Gastroesophageal sphincter (tissue), 4 donors: Measurements from ENCODE around the gene PACRG. TPM values are rescaled to one million over a fixed set of nuclear protein-coding genes. Genes with fewer than 3 reads are reported as not detected.

Experiments
- ATAC-seq: fragments of 150-250 bp; one replicate; pipeline ENCODE4 v1.9.1; 2016; ENCODE audit warnings: mild to moderate bottlenecking, moderate library complexity
- H3K27ac ChIP-seq, 4 donors: fragments of 200-600 bp; sonication (generic) in 3 of 4; 1 replicate in 3 of 4; 2 replicates in 1 of 4; pipeline ENCODE4 v1.5.1; 2016 to 2019
- H3K27me3 ChIP-seq: fragments of 200-600 bp; sonication (generic); one replicate; pipeline ENCODE4 v1.5.1; 2019
- H3K36me3 ChIP-seq, 2 donors: fragments of 200-600 bp; sonication (generic); one replicate each; pipeline ENCODE4 v1.5.1; 2019; ENCODE audit warnings: control low read depth in 1 of 2
- H3K4me1 ChIP-seq, 3 donors: fragments of 200-600 bp; sonication (generic); 1 replicate in 2 of 3; 2 replicates in 1 of 3; pipeline ENCODE4 v1.5.1; 2016 to 2019; ENCODE audit warnings: control low read depth in 2 of 3
- H3K4me3 ChIP-seq, 2 donors: fragments of 200-600 bp; sonication (generic); one replicate each; pipeline ENCODE4 v1.5.1; 2019; ENCODE audit warnings: mild to moderate bottlenecking in 1 of 2, moderate library complexity in 1 of 2
- H3K9me3 ChIP-seq, 3 donors: fragments of 200-600 bp; sonication (generic); one replicate each; pipeline ENCODE4 v1.5.1; 2017 to 2019; ENCODE audit warnings: control low read depth in 2 of 3
- CTCF ChIP-seq, 4 experiments: fragments of 200-600 bp in 2 of 4; fragments of 450-650 bp in 2 of 4; sonication (generic) in 1 of 4; IDR thresholded peaks; one replicate each; pipeline ENCODE4 v1.5.1; 2017 to 2019; ENCODE audit warnings: antibody characterized with exemption in 4 of 4, mild to moderate bottlenecking in 2 of 4, moderate library complexity in 2 of 4
- EP300 ChIP-seq: sonication (generic); formaldehyde crosslinking; IDR thresholded peaks from one replicate; pipeline ENCODE4 v1.6.1; 2017; ENCODE audit warnings: antibody characterized with exemption, mild to moderate bottlenecking
- POLR2A ChIP-seq, 2 donors: fragments of 450-650 bp; IDR thresholded peaks; one replicate each; pipeline ENCODE4 v1.6.1; 2017; ENCODE audit warnings: antibody characterized with exemption in 2 of 2, mild to moderate bottlenecking in 2 of 2, moderate library complexity in 1 of 2
- POLR2AphosphoS5 ChIP-seq: sonication (generic); formaldehyde crosslinking; IDR thresholded peaks from one replicate; pipeline ENCODE4 v1.6.1; 2017; ENCODE audit warnings: antibody characterized with exemption
- WGBS, 2 donors: methylation state at CpG; one replicate each; pipeline ENCODE4 v1.1.5; 2018; ENCODE audit warnings: low coverage in 1 of 2; 5-methylcytosine and 5-hydroxymethylcytosine counted together
- total RNA-seq, 4 donors: library from RNA; depleted of rRNA; stranded (reverse); fragments of >200 nt; gene quantifications; one replicate each; pipeline ENCODE4 v1.1.0, GENCODE V29; 2016

The PACRG gene
- total RNA-seq, 4 donors from 2014 or later: 1.0 to 7.0 TPM; not detected in 2

GRCh38 chr6:162862462-162862861 lies 134.7 kb downstream of the PACRG start:
- Histone ChIP-seq H3K36me3 (no peaks in the 10 kb centered on the region), H3K27ac (no peak overlapping the region), H3K27me3 (no peaks in the 10 kb centered on the region), H3K9me3 (no peaks in the 10 kb centered on the region), H3K4me3 (no peak overlapping the region), H3K4me1 (no peaks in the 10 kb centered on the region)
- TF ChIP-seq EP300: no peak
- TF ChIP-seq POLR2A (IDR thresholded peaks at IDR 0.05): no peak
- TF ChIP-seq POLR2AphosphoS5: no peak
- TF ChIP-seq CTCF (IDR thresholded peaks at IDR 0.05): no peak
- WGBS, 2 donors: 69 to 71% methylated on average over 3 of the region's 3 CpGs
- ATAC-seq: no peak

GRCh38 chr6:162862941-162863340 lies 135.2 kb downstream of the PACRG start:
- no peak for TF ChIP-seq EP300
- TF ChIP-seq POLR2A (IDR thresholded peaks at IDR 0.05): no peak
- TF ChIP-seq POLR2AphosphoS5: no peak
- no peak for TF ChIP-seq CTCF (IDR thresholded peaks at IDR 0.05)
- no peaks in the 10 kb centered on the region for H3K36me3 ChIP-seq

GRCh38 chr6:162863821-162864220 lies 136.0 kb downstream of the PACRG start:
- Histone ChIP-seq H3K4me3 (no peak overlapping the region), H3K4me1 (no peaks in the 10 kb centered on the region), H3K36me3 (no peaks in the 10 kb centered on the region), H3K27ac (no peak overlapping the region), H3K9me3 (no peaks in the 10 kb centered on the region), H3K27me3 (no peaks in the 10 kb centered on the region)
- 65 to 80% methylated on average over 1 of the region's 1 CpG for WGBS, 2 donors
- no peak for ATAC-seq
- TF ChIP-seq POLR2AphosphoS5 (no peak), CTCF (IDR thresholded peaks at IDR 0.05) (no peak), EP300 (no peak), POLR2A (IDR thresholded peaks at IDR 0.05) (no peak)

More at GRCh38 chr6:162862941-162863340, 135.2 kb downstream of the PACRG start:
- ATAC-seq: no peak
- Histone ChIP-seq H3K4me3 (no peak overlapping the region), H3K4me1 (no peaks in the 10 kb centered on the region), H3K27me3 (no peaks in the 10 kb centered on the region), H3K9me3 (no peaks in the 10 kb centered on the region), H3K27ac (no peak overlapping the region)
- WGBS, 2 donors: 87 to 92% methylated on average over 2 to 4 of the region's 5 CpGs

- H3K9me3 ChIP-seq: no peaks in the 10 kb centered on the region
- no peaks in the 10 kb centered on the region for H3K27me3 ChIP-seq
- no peak overlapping the region for H3K27ac ChIP-seq
- WGBS, 2 donors: 53 to 56% methylated on average over 4 to 5 of the region's 5 CpGs
- H3K4me1 ChIP-seq: no peaks in the 10 kb centered on the region
- ATAC-seq: no peak
- H3K36me3 ChIP-seq: no peaks in the 10 kb centered on the region
- no peak for TF ChIP-seq CTCF (IDR thresholded peaks at IDR 0.05)
- no peak for TF ChIP-seq EP300
- TF ChIP-seq POLR2A (IDR thresholded peaks at IDR 0.05): no peak
- no peak for TF ChIP-seq POLR2AphosphoS5
- no peak overlapping the region for H3K4me3 ChIP-seq
These were observed 137.1 kb downstream of the PACRG start for GRCh38 chr6:162864911-162865310.

GRCh38 chr6:162866656-162867055 lies 138.9 kb downstream of the PACRG start:
- Histone ChIP-seq H3K4me3 (no peak overlapping the region), H3K27ac (no peak overlapping the region), H3K4me1 (no peaks in the 10 kb centered on the region), H3K27me3 (no peaks in the 10 kb centered on the region), H3K9me3 (no peaks in the 10 kb centered on the region), H3K36me3 (no peaks in the 10 kb centered on the region)
- TF ChIP-seq POLR2AphosphoS5 (no peak), EP300 (no peak), POLR2A (IDR thresholded peaks at IDR 0.05) (no peak), CTCF (IDR thresholded peaks at IDR 0.05) (no peak)
- no peak for ATAC-seq
- 36 to 53% methylated on average over 1 of the region's 1 CpG for WGBS, 2 donors
